Measurements from ENCODE around the gene CDH26. TPM values are rescaled to one million over a fixed set of nuclear protein-coding genes. Genes with fewer than 3 reads are reported as not detected.

CDH26 gene
- total RNA-seq, 1 donor from 2014 or later = not detected

- DNase-seq (ENCODE audit: low spot score) = no peak
- Mint-ChIP-seq H3K4me1 (ENCODE audit: low read depth) (peaks cover 36% of the 10 kb centered on the region), H3K9me3 (ENCODE audit: low read depth) (no peaks in the 10 kb centered on the region), H3K36me3 (ENCODE audit: low read depth) (no peaks in the 10 kb centered on the region), H3K27ac (ENCODE audit: unreplicated experiment) (peak overlapping the region; percentile 87), H3K27me3 (ENCODE audit: low read depth) (peaks cover 7% of the 10 kb centered on the region), H3K4me3 (ENCODE audit: unreplicated experiment) (peak overlapping the region; percentile 20)
- TF ChIP-seq CTCF (IDR thresholded peaks at IDR 0.05) = peak; percentile 35
Observed at GRCh38 chr20:60063048-60063451, 104.8 kb downstream of the CDH26 start.

- peaks cover 29% of the 10 kb centered on the region for H3K4me1 Mint-ChIP-seq (ENCODE audit: low read depth)
- TF ChIP-seq CTCF (IDR thresholded peaks at IDR 0.05) = no peak
- H3K9me3 Mint-ChIP-seq (ENCODE audit: low read depth) = no peaks in the 10 kb centered on the region
- DNase-seq (ENCODE audit: low spot score) = no peak
- no peak overlapping the region for H3K4me3 Mint-ChIP-seq (ENCODE audit: unreplicated experiment)
- H3K27me3 Mint-ChIP-seq (ENCODE audit: low read depth) = peaks cover 8% of the 10 kb centered on the region
- H3K27ac Mint-ChIP-seq (ENCODE audit: unreplicated experiment) = peak overlapping the region; percentile 36
- H3K36me3 Mint-ChIP-seq (ENCODE audit: low read depth) = no peaks in the 10 kb centered on the region
Observed at GRCh38 chr20:60063739-60064380, 105.6 kb downstream of the CDH26 start.

Other genes starting within 250 kb of the CDH26 start
- 1.5 to 2.5 TPM (median 1.9 TPM) in 3 replicates for gene SYCP2, start 24.8 kb upstream of the CDH26 start, total RNA-seq
- 5.5 to 6.0 TPM (median 5.8 TPM) in 3 replicates for gene PPP1R3D, start 18.1 kb upstream of the CDH26 start, total RNA-seq
- gene FAM217B, start 18.0 kb upstream of the CDH26 start, total RNA-seq = 12.7 to 14.0 TPM (median 13.7 TPM) in 3 replicates

Data from chondrocyte (in vitro differentiated cells).